HepG2 (cell line): ENCODE data around the gene PCNP. TPM values are rescaled to one million over a fixed set of nuclear protein-coding genes. Genes with fewer than 3 reads are reported as not detected.
A peak's percentile ranks its signal among the peaks of the same experiment; 100 is the strongest.

Source experiments
- ATAC-seq: fragments of 200-7000 bp; cut with Tn5 transposase; 3 replicates; pipeline ENCODE4 v1.9.1; 2020; ENCODE audit warnings: mild to moderate bottlenecking, moderate library complexity
- BruUV-seq: library from RNA; stranded (reverse); fragments of 400-500 nt; replicated peaks from 2 replicates; lab custom pipeline; 2021; lab: Mats Ljungman, UMichigan
- CTCF ChIA-PET: fragments of 300-600 bp; formaldehyde crosslinking; extraction: SDS; loops from one replicate; lab custom pipeline; 2021; ENCODE audit warnings: low total read pairs, inconsistent platforms, low intra/inter-chr PET ratio; lab: Yijun Ruan, JAX
- POLR2A ChIA-PET: fragments of 350-600 bp; sonication (Branson Sonifier 250); formaldehyde crosslinking; loops from one replicate; lab custom pipeline; 2020; ENCODE audit warnings: antibody characterized with exemption, inconsistent platforms; lab: Yijun Ruan, JAX
- DNase-seq: peaks from one replicate; pipeline ENCODE4 v3.0.0-alpha.2; 2015; ENCODE audit warnings: low spot score
- FAIRE-seq: peaks from 3 replicates; lab custom pipeline; 2011; peaks lifted over from hg19 to GRCh38; lab: Jason Lieb, UNC
- H2AFZ ChIP-seq: one replicate; pipeline ENCODE4 v1.6.1; 2011; ENCODE audit warnings: low read length, inconsistent platforms
- H3K27ac ChIP-seq: fragments of 300-600 bp; 3 replicates; pipeline ENCODE4 v1.8.0; 2011; ENCODE audit warnings: mixed run types, mild to moderate bottlenecking, mixed read lengths, low read length, inconsistent platforms; ENCODE audit not compliant: insufficient read depth; ENCODE audit errors: extremely low read length
- H3K27me3 ChIP-seq, 2 experiments: fragments of 200-600 bp in 1 of 2; 2 replicates in 1 of 2; 3 replicates in 1 of 2; pipeline versions ENCODE4 v1.6.0 to v1.8.0; 2011; ENCODE audit warnings: low read length in 2 of 2, mild to moderate bottlenecking in 2 of 2, moderate library complexity in 2 of 2, inconsistent platforms in 1 of 2; ENCODE audit not compliant: insufficient read depth in 2 of 2, control insufficient read depth in 1 of 2
- H3K36me3 ChIP-seq, 2 experiments: fragments of 200-600 bp in 1 of 2; replicated peaks in 1 of 2; 2 replicates in 1 of 2; 3 replicates in 1 of 2; pipeline versions ENCODE4 v1.5.1 to v1.8.0; 2011; ENCODE audit warnings: low read length in 2 of 2, inconsistent platforms in 1 of 2; ENCODE audit not compliant: insufficient read depth in 2 of 2, control insufficient read depth in 1 of 2
- H3K4me1 ChIP-seq: 2 replicates; pipeline ENCODE4 v1.5.1; 2012; ENCODE audit warnings: low read length, inconsistent platforms; ENCODE audit not compliant: insufficient read depth
- H3K4me2 ChIP-seq: 2 replicates; pipeline ENCODE4 v1.6.0; 2011; ENCODE audit warnings: low read depth, low read length, inconsistent platforms
- H3K4me3 ChIP-seq, 3 experiments: fragments of 200-600 bp in 1 of 3; sonication (generic), shearing (Covaris generic) in 1 of 3; replicated peaks in 1 of 3; 2 replicates each; pipeline ENCODE4 v1.5.1; 2011 to 2016; ENCODE audit warnings: low read length in 3 of 3, inconsistent platforms in 2 of 3, low read depth in 2 of 3, mild to moderate bottlenecking in 2 of 3, control low read depth in 1 of 3, mixed read lengths in 1 of 3; ENCODE audit not compliant: insufficient read depth in 1 of 3
- H3K79me2 ChIP-seq: one replicate; pipeline ENCODE4 v1.6.1; 2011; ENCODE audit warnings: low read length, inconsistent platforms; ENCODE audit not compliant: insufficient read depth
- H3K9ac ChIP-seq: 2 replicates; pipeline ENCODE4 v1.6.0; 2011; ENCODE audit warnings: mild to moderate bottlenecking, low read depth, low read length, inconsistent platforms; ENCODE audit not compliant: insufficient read depth
- H3K9me3 ChIP-seq: 2 replicates; pipeline ENCODE4 v1.5.1; 2012; ENCODE audit warnings: mild to moderate bottlenecking, low read length
- H4K20me1 ChIP-seq: 2 replicates; pipeline ENCODE4 v1.6.0; 2011; ENCODE audit warnings: inconsistent platforms, mild to moderate bottlenecking, low read length, moderate library complexity; ENCODE audit not compliant: insufficient read depth
- AGO2 ChIP-seq: fragments of 200-400 bp; formaldehyde crosslinking; optimal IDR thresholded peaks from 2 replicates; pipeline ENCODE3; 2017; ENCODE audit warnings: mild to moderate bottlenecking, low read depth, low read length, moderate library complexity
- NPAS2 ChIP-seq: sonication (generic); formaldehyde crosslinking; IDR thresholded peaks from 2 replicates; pipeline ENCODE4 v1.8.0; 2022; ENCODE audit warnings: mild to moderate bottlenecking, missing genetic modification reagents, borderline replicate concordance
- PAF1 ChIP-seq: IDR thresholded peaks from 2 replicates; pipeline ENCODE4 v1.6.1; 2016; ENCODE audit warnings: missing genetic modification reagents, missing compliant biosample characterization
- POLR2AphosphoS5 ChIP-seq: IDR thresholded peaks from 2 replicates; pipeline ENCODE4 v1.6.1; 2012; ENCODE audit warnings: low read depth, low read length
- RBM22 ChIP-seq: fragments of 200-400 bp; formaldehyde crosslinking; optimal IDR thresholded peaks from 2 replicates; pipeline ENCODE3; 2017; ENCODE audit warnings: mild to moderate bottlenecking, low read length, moderate library complexity
- WGBS: methylation state at CpG from one replicate; pipeline ENCODE4 v1.1.6; 2017; ENCODE audit warnings: low lambda C conversion rate; 5-methylcytosine and 5-hydroxymethylcytosine counted together
- in situ Hi-C: cut with HindIII; loops from 2 replicates; pipeline ENCODE4 v1.10.0; 2017; ENCODE audit warnings: low pct_unique_long_range_greater_than_20kb; ENCODE audit not compliant: extremely low pct_ligation_motif_present
- intact Hi-C: fragments of 100-400 bp; cut with micrococcal nuclease; formaldehyde crosslinking; loops from one replicate; pipeline ENCODE4 v1.10.0; 2022; ENCODE audit not compliant: unreplicated experiment
- polyA plus RNA-seq, 8 experiments: library from polyadenylated mRNA; depleted of rRNA in 3 of 8; stranded (reverse) in 7 of 8; unstranded in 1 of 8; fragments of >200 nt; fragmentation: Illumina TruSeq in 4 of 8; extraction: Trizol in 4 of 8; gene quantifications; 2 replicates each; pipeline versions ENCODE4 v1.2.1 to v1.2.3, GENCODE V29; 2011 to 2016; ENCODE audit warnings: low read depth in 4 of 8, missing spikeins in 1 of 8, mixed read lengths in 1 of 8; ENCODE audit not compliant: insufficient read depth in 1 of 8
- total RNA-seq, 5 experiments: library from RNA; depleted of rRNA; stranded (reverse); fragments of >200 nt; fragmentation: Illumina TruSeq; extraction: Trizol; gene quantifications; 2 replicates each; pipeline ENCODE4 v1.2.3, GENCODE V29; 2016; ENCODE audit warnings: low read depth in 1 of 5

PCNP gene
- total and polyA plus RNA-seq, 2 of the 13 experiments (the other 11 are each of a cell fraction or from before 2014, with no cell fraction given), result 44.1 to 78.2 TPM

- WGBS, result 96% methylated on average over 6 of the region's 6 CpGs
- no TSS peak for BruUV-seq
- in situ Hi-C loops (no loop called here), intact Hi-C loops (no loop called here)
- Histone ChIP-seq H3K36me3 (peaks cover 8 to 11% of the 10 kb centered on the region in 2 experiments; a peak in 4 of 5 replicates), H3K9me3 (no peaks in the 10 kb centered on the region), H3K4me2 (no peak overlapping the region), H4K20me1 (peaks cover 17% of the 10 kb centered on the region), H3K4me3 (no peak overlapping the region), H2AFZ (no peak overlapping the region), H3K27ac (no peak overlapping the region), H3K4me1 (peaks cover 42% of the 10 kb centered on the region), H3K27me3 (no peaks in the 10 kb centered on the region), H3K79me2 (peaks cover 21% of the 10 kb centered on the region), H3K9ac (no peak overlapping the region)
- POLR2A ChIA-PET, result no interaction called here
- CTCF ChIA-PET, result no interaction called here
- DNase-seq (no peak), ATAC-seq (no peak), FAIRE-seq (no peak)
- TF ChIP-seq RBM22 (peak; percentile 58), POLR2AphosphoS5 (0 out of 2 replicates have a peak, but pooled peaks have one; percentile 33), AGO2 (peak; percentile 51), NPAS2 (CRISPR knock-in tag) (no peak), PAF1 (CRISPR knock-in tag) (peak; percentile 73; the same call in 1 of the 2 replicates)
These were observed 6.3 kb upstream of the PCNP start for GRCh38 chr3:101567528-101568317.
